ENCODE results near the gene MPRIP.

- TF ChIP-seq CTCF (conservative IDR thresholded peaks at IDR 0.05) (no peak), EZH2 (IDR thresholded peaks at IDR 0.05; ENCODE audit: low read depth) (no peak)
These were observed 149.7 kb downstream of the MPRIP start for GRCh38 chr17:17191961-17192381.

Measured in PC-9 (cell line).